ENCODE measurements around the gene ARHGAP5.

The ARHGAP5 gene

GRCh38 chr14:32201193-32201815 lies 124.2 kb downstream of the ARHGAP5 start:
- Histone ChIP-seq H3K4me1 (ENCODE audit: low read length) (peaks cover 32% of the 10 kb centered on the region), H3K4me3 (ENCODE audit: low read length) (peak overlapping the region; percentile 66), H3K9me3 (replicated peaks; ENCODE audit: insufficient read depth, low read length) (no peaks in the 10 kb centered on the region), H3K9ac (ENCODE audit: low read length) (peak overlapping the region; percentile 67), H3K36me3 (replicated peaks; ENCODE audit: insufficient read depth, low read length) (no peaks in the 10 kb centered on the region), H3F3A (ENCODE audit: insufficient read depth, low read length) (peaks cover 29% of the 10 kb centered on the region), H3K27ac (ENCODE audit: low read length) (peak overlapping the region; percentile 88; the same call in 1 of the 2 replicates), H2AFZ (ENCODE audit: low read length) (peak overlapping the region; percentile 74), H3K9me2 (replicated peaks; ENCODE audit: insufficient read depth, low read length) (no peaks in the 10 kb centered on the region), H4K20me1 (ENCODE audit: insufficient read depth, low read length) (no peaks in the 10 kb centered on the region), H3K79me2 (ENCODE audit: low read length) (no peaks in the 10 kb centered on the region), H3K4me2 (ENCODE audit: low read depth, low read length) (peak overlapping the region; percentile 94), H3K27me3 (replicated peaks; ENCODE audit: insufficient read depth, low read length) (no peaks in the 10 kb centered on the region)
- peak; percentile 83 for DNase-seq
- TF ChIP-seq CTCF (IDR thresholded peaks at IDR 0.05; ENCODE audit: low read length) (no peak), EZH2 (optimal IDR thresholded peaks at IDR 0.05; ENCODE audit: low read depth, low read length) (no peak), EZH2phosphoT487 (IDR thresholded peaks at IDR 0.05; ENCODE audit: low read length) (no peak)

- H4K20me1 ChIP-seq (ENCODE audit: insufficient read depth, low read length), result no peaks in the 10 kb centered on the region
- no peak for DNase-seq
- H3K36me3 ChIP-seq (replicated peaks; ENCODE audit: insufficient read depth, low read length), result no peaks in the 10 kb centered on the region
- no peaks in the 10 kb centered on the region for H3K79me2 ChIP-seq (ENCODE audit: low read length)
- TF ChIP-seq EZH2phosphoT487 (IDR thresholded peaks at IDR 0.05; ENCODE audit: low read length) (no peak), CTCF (IDR thresholded peaks at IDR 0.05; ENCODE audit: low read length) (no peak), EZH2 (optimal IDR thresholded peaks at IDR 0.05; ENCODE audit: low read depth, low read length) (no peak)
- H3K9ac ChIP-seq (ENCODE audit: low read length), result peak within 1 kb of the TSS; percentile 67
- H3K9me3 ChIP-seq (replicated peaks; ENCODE audit: insufficient read depth, low read length), result no peaks in the 10 kb centered on the region
- no peaks in the 10 kb centered on the region for H3K9me2 ChIP-seq (replicated peaks; ENCODE audit: insufficient read depth, low read length)
- H2AFZ ChIP-seq (ENCODE audit: low read length), result peak within 1 kb of the TSS; percentile 74
- H3K4me1 ChIP-seq (ENCODE audit: low read length), result peaks cover 38% of the 10 kb centered on the region
- H3K4me3 ChIP-seq (ENCODE audit: low read length), result peak within 1 kb of the TSS; percentile 66
- H3F3A ChIP-seq (ENCODE audit: insufficient read depth, low read length), result peaks cover 35% of the 10 kb centered on the region
- H3K27ac ChIP-seq (ENCODE audit: low read length), result peak within 1 kb of the TSS; percentile 88
- peak within 1 kb of the TSS; percentile 94 for H3K4me2 ChIP-seq (ENCODE audit: low read depth, low read length)
- no peaks in the 10 kb centered on the region for H3K27me3 ChIP-seq (replicated peaks; ENCODE audit: insufficient read depth, low read length)
Observed at GRCh38 chr14:32201816-32202490, 124.8 kb downstream of the ARHGAP5 start, which contains the start of gene RNU6-7. Gene RNU6-7, plus strand, starts transcription at chr14:32202045.

GRCh38 chr14:32202491-32202997 lies 125.4 kb downstream of the ARHGAP5 start:
- Histone ChIP-seq H3K9me3 (replicated peaks; ENCODE audit: insufficient read depth, low read length) (no peaks in the 10 kb centered on the region), H3K27ac (ENCODE audit: low read length) (peak overlapping the region; percentile 88), H3K4me3 (ENCODE audit: low read length) (peak overlapping the region; percentile 66; the same call in 1 of the 2 replicates), H3K4me2 (ENCODE audit: low read depth, low read length) (peak overlapping the region; percentile 94), H3K36me3 (replicated peaks; ENCODE audit: insufficient read depth, low read length) (no peaks in the 10 kb centered on the region), H4K20me1 (ENCODE audit: insufficient read depth, low read length) (no peaks in the 10 kb centered on the region), H3K27me3 (replicated peaks; ENCODE audit: insufficient read depth, low read length) (no peaks in the 10 kb centered on the region), H3F3A (ENCODE audit: insufficient read depth, low read length) (peaks cover 35% of the 10 kb centered on the region), H3K79me2 (ENCODE audit: low read length) (no peaks in the 10 kb centered on the region), H3K9ac (ENCODE audit: low read length) (peak overlapping the region; percentile 41), H3K4me1 (ENCODE audit: low read length) (peaks cover 33% of the 10 kb centered on the region), H3K9me2 (replicated peaks; ENCODE audit: insufficient read depth, low read length) (no peaks in the 10 kb centered on the region), H2AFZ (ENCODE audit: low read length) (no peak overlapping the region)
- TF ChIP-seq EZH2 (optimal IDR thresholded peaks at IDR 0.05; ENCODE audit: low read depth, low read length), result no peak
- TF ChIP-seq CTCF (IDR thresholded peaks at IDR 0.05; ENCODE audit: low read length), result no peak
- TF ChIP-seq EZH2phosphoT487 (IDR thresholded peaks at IDR 0.05; ENCODE audit: low read length), result no peak
- no peak for DNase-seq
